ENCODE measurements around the gene KIAA0513. TPM values are rescaled to one million over a fixed set of nuclear protein-coding genes. Genes with fewer than 3 reads are reported as not detected.
"Not testable (repeated sequence)": the region's sequence is repeated elsewhere in the genome, so short reads cannot be mapped to it uniquely, and the experiment has no call there.

The KIAA0513 gene
- total RNA-seq, 1 donor from 2014 or later = 16.1 TPM

DNA sequence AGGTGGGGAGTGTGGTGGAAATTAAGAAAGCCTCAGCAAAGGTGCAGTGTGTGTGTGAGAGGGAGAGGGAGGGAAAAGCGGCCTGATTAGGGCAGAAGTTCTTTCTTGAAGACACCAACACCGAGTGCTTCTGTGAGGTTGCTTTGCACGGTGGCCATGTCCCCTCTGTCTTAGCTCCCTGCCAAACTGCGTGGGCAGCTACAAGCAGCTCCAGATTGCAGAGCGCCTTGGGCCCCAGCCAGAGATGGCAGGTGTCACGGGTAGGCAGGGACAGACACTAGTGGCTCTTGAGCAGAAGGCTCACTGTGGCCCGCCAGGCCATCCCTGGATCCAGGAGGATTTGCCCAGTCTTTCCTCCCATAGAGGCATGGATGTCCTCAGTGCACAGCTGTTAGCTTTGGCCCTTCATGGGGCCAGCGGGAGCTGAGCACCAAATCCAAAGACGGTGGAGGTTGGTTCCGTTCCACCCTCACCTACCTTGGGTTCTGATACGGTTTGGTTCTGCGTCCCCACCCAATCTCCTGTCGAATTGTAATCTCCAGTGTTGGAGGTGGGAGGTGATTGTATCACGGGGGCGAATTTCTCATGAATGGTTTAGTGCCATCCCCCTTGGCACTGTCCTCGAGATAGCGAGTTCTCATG lies 21.4 kb downstream of the KIAA0513 start:
- DNase-seq (ENCODE audit: low spot score) = no peak

DNA sequence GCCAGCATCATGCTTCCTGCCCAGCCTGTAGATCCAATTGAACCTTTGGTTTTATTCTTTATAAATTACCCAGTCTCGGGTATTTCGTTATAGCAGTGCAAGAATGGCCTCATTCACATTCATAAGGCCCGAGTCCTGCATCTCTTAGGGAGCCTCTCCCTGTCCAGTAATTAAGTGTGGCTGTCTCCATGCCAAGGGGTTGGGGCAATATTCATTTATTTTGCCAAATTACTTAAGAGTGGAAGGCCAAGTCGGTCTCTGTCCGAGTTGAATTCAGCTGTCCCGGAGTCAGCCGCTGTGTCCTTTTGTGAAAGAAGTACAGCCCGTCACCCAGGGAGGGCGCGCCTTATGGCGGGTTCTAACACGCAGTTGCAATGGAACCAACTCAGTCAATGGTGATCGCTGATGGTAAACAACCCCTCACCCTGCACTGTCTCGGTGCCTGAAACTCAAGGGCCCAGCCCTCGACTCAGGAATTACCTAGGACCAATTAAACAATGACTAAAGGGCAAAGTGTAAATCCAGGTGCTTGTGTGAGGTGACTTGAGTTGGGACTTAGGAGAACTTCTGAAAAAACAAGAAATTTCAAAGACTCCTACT lies 22.2 kb downstream of the KIAA0513 start:
- no peak for DNase-seq (ENCODE audit: low spot score)

DNA sequence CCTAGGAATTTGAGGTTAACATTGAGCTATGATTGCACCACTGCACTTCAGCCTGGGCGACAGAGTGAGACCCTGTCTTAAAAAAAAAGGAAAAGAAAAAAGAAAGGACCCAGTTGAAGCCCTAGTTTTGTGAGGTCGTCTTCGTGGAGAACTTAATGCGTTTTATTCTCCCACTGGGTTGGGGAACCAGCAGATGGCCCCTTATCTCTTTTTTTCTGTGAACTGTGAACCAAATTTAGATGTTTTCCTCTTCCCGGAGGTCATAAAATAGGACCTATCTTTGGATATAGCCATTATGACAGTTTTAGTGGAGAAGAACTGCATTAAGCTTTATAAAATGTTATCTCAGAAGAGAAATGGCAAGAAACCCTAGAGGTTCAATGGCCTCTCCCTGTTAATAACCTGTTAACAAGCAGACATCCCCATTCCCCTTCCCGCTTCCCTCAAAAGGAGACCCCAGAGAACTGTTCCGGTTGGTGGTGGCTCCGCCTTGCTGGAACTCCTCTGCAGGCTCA lies 23.5 kb downstream of the KIAA0513 start:
- DNase-seq (ENCODE audit: low spot score) = no peak

DNA sequence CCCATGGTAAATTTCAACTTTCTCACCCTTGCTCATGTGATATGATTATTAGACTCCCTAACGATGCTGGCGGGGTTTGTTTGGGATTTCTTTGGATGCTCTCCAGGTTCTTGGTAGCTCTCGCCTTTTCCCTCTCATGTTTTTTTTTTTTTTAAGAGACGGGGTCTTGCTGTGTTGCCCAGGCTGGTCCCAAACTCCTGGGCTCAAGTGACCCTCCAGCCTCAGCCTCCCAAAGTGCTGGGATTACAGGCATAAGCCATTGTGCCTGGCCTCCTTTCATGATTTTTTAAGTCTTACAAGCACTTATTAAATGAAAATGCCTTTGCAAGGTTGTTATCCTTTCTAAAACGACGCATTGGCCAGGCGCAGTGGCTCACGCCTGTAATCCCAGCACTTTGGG lies 24.1 kb downstream of the KIAA0513 start:
- no peak for DNase-seq (ENCODE audit: low spot score)

DNA sequence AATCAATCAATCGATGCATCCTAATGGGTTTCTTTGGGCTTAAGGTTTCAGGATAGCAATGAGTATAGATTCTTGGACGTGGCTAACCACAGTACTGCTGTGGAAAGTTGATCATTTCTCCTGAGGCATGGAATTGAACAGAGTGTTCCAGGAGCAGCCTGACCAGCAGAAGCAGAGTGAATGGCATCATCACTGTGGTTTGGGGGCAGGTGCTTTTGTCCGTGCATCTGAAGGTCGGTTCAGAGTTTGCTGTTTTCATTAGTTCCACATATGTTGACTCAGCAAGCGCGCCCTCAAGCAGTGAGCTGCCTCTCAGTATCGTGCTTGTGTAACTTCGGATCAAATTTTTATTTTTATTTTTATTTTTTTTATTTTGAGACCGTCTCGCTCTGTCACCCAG lies 24.9 kb downstream of the KIAA0513 start:
- no peak for DNase-seq (ENCODE audit: low spot score)

DNA sequence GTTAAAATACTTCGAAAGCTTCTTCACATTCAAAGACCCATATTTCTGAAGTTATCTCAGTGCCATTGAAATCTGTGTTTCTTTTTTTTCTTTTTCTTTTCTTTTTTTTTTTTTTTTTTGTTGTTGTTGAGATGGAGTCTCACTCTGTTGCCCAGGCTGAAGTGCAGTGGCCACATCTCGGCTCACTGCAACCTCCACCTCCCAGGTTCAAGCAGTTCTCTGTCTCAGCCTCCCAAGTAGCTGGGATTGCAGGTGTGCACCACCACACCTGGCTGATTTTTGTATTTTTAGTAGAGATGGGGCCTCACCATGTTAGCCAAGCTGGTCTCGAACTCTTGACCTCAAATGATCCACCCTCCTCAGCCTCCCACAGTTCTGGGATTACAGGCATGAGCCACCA lies 26.7 kb downstream of the KIAA0513 start:
- not testable (repeated sequence) for DNase-seq (ENCODE audit: low spot score)

DNA sequence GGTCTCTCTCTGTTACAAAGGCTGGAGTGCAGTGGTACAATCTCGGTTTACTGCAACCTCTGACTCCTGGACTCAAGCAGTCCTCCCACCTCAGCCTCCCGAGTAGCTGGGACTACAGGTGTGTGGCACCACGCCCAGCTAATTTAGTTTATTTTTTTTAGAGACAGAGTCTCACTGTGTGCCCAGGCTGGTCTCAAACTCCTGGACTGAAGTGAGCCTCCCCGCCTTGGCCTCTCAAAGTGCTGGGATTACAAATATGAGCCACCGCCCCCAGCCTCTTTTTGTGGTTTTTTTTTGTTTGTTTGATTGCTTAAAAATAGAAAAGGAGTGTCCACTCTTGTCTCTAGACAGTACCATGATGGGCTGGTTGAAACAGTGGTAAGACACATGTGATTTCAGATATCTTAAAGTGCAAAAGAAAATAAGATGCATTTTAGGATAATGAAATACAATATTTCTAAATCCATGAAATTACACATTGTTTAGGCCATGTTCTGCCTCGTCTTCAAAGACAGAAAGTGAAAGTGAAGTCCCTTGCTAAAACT lies 27.4 kb downstream of the KIAA0513 start:
- no peak for DNase-seq (ENCODE audit: low spot score)

DNA sequence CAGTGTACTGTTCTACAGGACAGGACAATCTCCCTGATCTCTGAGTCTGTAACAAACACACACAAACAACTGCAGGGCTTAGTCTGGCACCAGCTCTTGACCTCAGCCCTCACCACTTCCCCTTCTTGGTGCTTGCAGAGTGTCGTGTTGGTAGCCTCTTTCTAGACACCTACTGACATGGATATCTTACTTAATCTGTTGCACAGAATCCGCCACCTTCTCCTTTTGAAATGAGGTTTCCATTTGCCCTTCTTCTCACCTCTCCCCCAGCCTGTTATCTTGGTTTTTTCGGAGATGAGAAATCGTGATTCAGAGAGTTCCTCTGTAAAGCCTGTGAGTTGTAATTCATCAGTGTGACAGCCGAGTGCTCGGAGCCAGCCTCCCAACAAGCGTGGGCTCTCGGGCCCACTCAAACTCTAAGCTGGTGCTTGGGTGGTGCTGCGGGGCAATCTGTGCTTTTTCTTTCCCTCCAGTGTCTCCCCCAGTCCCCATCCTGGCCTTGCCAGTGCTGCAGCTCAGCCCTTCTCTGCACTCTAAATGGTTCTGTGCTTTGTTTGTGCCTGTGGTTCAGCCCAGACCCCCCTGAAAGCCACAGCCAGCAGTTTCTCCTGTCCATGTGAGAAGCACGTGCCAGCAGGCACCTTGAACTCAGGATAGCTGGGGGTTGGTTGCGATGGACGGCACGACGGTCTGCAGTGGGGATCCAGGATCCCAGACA lies 28.1 kb downstream of the KIAA0513 start:
- DNase-seq (ENCODE audit: low spot score) = peak; percentile 75

DNA sequence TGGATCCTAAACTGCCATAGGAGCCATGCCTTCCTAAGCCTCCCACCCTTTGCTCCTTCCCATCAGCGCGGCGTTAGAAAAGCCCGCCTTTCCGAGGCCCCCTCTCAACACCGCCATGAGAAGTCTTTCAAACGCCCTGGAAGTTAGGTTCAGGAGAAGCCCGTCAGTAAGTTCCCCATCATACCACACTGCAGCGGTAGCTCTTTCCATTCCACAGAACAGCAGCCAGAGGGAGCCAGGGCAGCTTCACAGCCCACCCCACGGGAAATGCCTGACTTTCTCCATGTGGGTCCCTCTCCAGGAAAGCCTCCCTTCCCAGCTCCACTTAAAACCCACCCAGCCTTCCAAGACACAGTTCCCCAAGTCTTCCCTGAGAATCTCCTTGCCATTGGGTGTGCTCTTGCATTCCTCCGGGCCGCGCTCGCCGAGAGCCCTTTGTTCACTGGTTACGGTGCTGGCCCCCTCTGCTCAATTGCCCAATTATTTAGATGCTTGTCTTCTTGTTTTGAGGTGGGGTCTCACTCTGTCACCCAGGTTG lies 28.7 kb downstream of the KIAA0513 start:
- no peak for DNase-seq (ENCODE audit: low spot score)

DNA sequence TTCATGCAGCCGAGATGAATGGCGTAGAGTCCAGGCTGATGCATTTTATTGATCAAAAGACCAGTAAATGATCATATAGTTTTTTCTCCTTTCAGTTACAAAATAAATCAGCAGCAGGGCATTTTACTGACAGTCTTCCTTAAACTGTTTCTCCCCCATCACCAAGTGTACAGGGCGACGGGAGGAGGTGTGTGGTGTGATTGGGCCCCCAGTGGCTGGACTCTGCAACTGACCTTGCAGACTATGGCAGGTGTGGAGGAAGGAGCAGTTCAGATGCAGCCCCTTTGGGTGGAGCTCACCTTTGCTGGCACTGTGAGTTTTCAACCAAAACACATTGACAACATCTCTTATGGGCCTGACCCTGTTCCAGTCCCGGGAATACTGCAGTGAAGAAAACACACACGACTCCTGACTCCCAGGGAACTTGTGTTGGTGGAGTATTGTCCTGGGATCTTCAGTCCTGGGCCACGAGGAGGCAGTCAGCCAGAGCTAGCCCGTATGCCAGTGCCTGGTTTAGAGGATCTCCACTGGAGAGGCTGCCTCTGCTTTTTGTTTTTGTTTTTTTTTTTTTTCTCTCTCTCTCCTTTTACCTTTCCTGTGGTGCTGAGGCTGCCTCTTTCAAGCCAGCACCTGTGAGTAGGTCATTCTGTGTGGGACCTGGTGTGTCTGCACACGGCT lies 29.8 kb downstream of the KIAA0513 start:
- peak; percentile 57 for DNase-seq (ENCODE audit: low spot score)

DNA sequence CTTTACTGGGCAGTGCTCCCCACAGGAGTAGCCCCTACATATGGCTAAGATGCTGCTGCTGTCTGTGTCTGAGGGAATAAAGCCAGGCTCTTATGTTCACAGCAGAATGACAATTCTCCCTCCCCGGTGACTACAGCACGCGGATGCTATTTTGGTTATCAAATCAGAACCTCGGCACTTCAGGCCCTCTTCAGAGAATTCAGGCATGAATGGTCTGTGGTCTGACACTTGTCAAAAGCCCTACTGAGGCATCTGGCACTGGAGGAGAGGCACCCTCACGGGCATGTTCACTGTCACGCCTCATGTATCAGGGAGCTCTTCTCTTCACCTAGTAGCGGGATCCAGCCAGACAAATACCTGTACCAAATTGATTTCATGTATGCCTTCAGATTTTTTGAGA lies 30.4 kb downstream of the KIAA0513 start:
- DNase-seq (ENCODE audit: low spot score) = no peak

DNA sequence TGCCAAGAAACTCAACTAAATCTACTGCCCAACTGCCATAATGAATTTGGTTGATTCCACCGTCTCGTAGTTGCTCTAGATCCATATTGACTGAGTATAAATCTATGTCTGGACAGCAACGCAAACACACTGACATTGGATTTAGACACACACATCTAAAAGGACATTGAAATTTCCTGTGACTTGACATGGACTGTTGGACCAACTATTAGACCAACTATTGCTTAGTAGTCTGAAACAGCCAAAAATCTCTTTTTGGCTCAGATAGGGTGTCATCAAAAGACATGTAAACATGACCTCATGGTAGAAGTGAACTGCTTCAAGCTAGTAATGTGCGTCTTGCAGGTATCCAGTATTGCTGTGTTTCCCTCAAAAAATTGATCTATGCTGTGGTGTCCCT lies 31.3 kb downstream of the KIAA0513 start:
- DNase-seq (ENCODE audit: low spot score) = no peak

DNA sequence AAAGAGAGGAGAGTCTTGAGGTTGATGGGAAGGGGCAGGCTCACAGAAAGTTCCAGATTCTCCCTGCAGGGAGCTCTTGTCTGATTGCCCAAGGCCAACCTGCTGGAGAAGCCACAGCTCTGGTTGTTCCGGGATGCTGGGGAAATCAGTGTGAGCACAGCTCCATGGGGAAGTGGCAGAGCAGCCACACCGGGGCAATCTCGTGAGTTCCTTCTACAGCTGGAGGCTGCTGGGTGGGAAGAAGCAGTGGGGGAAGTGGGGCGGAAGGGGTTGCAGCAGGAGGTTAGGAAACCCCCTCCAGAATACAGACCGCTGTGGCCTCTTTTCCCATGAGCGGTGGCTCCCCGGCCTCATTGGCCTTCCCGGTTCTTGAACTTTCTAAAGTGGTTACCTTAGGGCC lies 34.0 kb downstream of the KIAA0513 start:
- DNase-seq (ENCODE audit: low spot score) = no peak

DNA sequence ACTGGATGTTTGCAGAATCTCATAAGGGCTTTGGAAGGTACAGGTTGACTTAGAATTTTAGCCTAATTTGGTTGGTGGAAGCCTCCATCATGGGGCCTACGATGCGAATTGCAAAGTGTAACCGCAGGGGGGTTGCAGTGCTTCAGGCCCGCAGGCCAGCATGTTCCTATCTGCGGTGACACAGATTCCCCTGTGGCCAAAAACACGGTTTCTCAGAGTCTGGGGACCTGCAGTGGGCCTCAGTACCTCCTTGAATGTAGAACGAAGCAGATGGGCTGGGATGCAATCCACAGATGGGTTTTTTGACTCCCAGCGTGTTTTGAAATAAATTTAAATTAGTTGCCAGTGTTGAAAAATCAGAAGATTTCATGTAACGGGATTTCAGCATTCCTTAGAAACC lies 34.7 kb downstream of the KIAA0513 start:
- DNase-seq (ENCODE audit: low spot score) = no peak

DNA sequence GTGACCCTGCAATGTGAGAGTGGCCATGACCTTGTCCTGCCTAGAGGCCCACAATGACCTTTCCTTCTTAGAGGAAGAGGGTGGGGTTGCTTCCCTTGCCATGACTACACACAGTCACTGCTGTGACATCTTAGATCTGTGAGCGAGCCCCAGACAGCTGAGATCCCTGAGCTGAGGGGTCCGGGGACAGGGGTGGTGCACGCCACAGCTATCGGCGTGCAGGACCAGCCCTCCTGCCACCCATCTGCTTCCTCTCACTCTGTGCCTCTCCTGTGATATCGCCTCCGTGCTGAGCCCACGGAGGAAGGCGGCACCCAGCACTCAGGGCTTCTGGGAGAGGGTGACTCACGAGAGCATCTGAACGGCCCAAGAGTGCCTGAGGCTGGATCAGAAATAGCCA lies 35.2 kb downstream of the KIAA0513 start:
- no peak for DNase-seq (ENCODE audit: low spot score)

DNA sequence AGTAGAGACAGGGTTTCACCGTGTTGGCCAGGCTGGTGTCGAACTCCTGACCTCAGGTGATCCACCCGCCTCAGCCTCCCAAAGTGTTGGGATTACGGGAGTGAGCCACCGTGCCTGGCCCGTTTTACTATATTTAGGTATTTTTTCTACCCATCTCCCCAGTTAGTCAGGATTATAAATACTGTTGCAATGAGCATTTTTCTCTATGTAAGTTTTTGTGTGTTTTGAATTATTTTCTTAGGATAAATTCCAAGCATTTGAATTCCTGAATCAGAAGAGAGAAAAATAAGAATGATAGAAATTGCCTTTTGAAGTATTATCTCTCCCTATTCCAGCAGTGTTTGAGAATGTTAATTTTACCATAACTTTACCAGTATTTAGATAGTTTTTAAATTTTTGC lies 36.6 kb downstream of the KIAA0513 start:
- no peak for DNase-seq (ENCODE audit: low spot score)

DNA sequence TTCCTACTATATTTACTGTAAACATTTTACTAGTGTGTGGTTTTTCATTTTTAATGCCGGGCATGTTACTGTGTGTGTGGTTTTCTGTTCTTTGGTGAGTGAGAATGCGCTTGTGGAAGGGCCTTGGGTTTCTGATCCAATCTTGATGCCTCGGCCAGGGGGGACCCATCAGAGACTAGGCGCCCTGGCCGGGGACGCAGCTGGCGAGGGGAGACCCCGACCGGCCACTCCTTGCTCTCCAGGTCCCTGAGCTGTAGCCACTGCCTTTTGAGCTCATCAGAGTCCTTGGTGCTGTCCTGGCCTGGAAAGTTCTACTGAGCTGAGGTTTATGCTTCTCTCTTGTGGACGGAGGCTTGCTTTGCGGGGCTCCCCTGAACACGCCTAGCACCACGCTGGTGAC lies 37.5 kb downstream of the KIAA0513 start:
- no peak for DNase-seq (ENCODE audit: low spot score)

DNA sequence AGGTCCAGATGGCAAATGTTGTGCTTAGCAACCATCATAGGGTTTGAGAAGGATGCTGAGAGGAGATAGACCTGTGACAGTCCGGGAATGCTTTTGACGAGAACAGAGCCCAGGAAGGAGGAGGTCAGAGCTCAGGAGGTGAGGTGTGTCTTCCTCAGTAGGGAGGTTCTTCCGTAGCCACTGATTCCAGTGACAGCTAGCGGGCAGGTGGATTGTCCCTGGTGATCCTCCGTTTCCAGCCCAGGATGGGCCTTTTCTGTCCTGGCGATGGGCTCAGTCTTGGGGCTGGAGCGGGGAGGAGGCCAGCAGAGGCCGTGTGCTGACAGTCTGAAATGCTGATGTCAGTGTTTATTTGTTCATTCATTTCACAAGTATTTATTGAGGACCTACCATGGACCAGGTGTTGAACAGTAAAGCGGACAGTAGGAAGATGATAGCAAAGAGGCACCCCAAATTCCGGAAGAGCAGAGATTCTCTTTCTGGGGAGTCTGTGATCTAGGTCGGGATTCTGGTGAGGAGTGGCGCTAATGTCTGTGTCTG lies 38.8 kb downstream of the KIAA0513 start:
- DNase-seq (ENCODE audit: low spot score) = no peak

DNA sequence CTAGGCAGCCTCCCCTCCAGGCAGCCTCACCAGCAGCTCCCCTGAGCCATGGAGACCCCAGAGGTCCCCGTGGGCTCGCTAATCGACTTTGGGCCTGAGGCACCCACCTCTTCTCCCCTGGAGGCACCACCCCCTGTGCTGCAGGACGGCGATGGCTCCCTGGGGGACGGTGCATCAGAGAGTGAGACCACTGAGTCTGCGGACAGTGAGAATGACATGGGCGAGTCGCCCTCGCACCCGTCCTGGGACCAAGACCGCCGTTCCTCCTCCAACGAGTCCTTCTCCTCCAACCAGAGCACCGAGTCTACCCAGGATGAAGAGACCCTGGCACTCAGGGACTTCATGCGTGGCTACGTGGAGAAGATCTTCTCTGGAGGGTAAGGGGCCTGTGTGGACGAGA lies 39.4 kb downstream of the KIAA0513 start:
- DNase-seq (ENCODE audit: low spot score) = no peak

DNA sequence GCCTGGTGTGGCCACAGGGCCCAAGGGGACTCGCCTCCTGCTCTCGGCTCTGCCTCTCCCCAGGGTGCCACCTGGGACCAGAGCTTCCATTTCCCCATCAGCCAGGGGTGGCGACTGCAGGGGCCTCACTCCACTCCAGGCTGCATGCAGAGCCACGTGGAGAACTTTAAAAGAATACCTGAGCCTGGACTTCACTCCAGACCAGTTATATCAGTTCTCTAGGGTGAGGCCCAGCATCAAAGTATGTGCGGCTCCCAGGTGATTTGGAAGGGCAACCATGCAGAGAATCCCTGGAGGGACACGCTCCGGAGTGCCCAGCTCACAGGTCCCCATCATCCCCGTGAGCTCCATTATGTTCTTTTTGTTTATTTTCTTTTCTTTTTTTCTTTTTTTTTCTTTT lies 39.8 kb downstream of the KIAA0513 start:
- DNase-seq (ENCODE audit: low spot score) = no peak

DNA sequence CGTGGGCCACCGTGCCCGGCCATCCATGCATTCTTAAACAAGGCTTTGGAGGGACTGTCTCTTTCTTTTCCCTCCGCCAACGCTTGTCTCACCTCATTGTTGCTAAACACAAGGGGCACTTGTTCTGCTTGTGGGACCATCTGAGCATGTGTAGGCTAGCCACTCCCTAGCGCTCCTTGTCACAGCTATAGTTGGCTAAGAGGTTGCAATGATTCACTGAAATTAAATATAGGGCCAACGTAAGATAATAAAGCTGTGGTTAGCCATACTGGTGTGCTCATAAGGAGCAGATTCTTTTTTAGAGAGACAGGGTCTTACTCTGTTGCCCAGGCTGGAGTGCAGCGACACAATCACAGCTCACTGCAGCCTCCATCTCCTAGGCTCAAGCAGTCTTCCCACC lies 41.2 kb downstream of the KIAA0513 start:
- DNase-seq (ENCODE audit: low spot score) = no peak

DNA sequence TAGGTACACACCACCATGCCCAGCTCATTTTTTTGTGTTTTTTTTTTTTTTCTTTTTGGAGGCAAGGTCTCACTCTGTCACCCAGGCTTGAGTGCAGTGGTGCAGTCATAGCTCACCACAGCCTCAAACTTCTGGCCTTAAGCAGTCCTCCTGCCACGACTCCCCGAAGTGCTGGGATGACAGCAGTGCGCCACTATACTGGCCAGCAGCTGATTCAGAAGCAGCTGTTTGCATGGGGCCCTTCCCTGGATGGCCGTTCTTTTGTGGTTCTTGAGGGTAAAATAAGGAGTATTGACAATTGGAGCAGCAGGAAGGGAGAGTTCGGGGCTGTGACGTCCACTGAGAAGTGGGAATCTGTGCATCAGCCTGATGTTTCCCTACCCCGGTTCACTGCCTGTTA lies 41.6 kb downstream of the KIAA0513 start:
- DNase-seq (ENCODE audit: low spot score) = no peak

Data from ureter (tissue), 1 donor.